ENCODE data around the gene ICAM1.

The ICAM1 gene

GRCh38 chr19:10328558-10329429 lies 57.9 kb downstream of the ICAM1 start:
- DNase-seq: no peak

DNA sequence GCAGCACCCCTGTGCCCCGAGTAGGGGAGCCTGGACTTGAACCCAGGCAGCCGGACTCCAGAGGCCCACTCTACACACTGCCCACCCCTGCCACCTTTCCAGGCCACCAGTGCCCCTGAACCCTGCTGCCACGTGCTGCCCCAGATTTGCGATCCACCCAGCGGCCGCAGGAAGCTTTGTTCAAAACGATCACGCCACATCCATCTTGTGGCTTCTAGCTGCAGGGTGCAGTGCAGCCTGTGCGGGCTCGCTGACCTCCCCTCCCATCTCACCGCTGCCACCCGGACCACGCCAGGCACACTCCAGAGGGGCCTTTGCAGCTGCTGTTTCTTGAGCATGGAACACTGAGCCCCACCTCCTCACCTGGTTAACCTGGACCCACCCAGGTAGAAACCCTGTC lies 58.6 kb downstream of the ICAM1 start:
- no peak for DNase-seq

DNA sequence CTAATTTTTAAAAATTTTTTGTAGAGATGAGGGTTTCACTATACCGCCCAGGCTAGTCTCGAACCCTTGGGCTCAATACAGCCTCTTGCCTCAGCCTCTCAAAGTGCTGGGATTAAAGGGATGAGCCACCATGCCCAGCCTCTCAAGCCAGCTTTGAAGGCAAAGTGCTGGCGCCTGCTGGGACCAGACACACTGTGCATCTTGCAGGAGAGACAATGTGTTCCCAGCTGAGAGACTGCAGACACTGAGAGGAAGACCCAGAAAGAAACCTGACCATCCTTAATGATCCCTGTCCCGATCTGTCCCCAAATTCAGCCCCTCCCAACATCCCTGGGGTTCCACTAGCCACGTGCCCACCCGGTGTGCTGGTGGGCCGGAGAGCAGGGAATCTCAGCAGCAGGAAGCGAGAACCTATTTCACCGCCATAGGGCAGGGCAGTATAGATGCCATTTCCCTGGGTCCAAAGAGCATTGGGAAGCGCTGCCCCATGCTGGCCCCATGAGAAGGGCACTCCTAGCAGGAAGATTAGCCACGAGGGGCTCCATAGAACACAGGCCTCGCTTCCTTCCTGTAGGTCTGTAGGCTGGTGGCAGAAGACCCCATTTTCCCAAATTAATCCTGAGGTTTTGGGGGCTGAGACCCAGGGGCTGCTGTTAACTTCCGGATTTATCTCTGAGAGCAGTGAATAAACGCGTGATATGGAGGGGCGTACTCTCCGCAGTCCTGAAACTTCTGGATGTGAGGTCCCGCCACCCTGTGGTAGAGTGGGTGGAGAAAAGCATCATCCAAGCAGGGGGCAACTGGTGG lies 61.4 kb downstream of the ICAM1 start:
- DNase-seq: no peak

DNA sequence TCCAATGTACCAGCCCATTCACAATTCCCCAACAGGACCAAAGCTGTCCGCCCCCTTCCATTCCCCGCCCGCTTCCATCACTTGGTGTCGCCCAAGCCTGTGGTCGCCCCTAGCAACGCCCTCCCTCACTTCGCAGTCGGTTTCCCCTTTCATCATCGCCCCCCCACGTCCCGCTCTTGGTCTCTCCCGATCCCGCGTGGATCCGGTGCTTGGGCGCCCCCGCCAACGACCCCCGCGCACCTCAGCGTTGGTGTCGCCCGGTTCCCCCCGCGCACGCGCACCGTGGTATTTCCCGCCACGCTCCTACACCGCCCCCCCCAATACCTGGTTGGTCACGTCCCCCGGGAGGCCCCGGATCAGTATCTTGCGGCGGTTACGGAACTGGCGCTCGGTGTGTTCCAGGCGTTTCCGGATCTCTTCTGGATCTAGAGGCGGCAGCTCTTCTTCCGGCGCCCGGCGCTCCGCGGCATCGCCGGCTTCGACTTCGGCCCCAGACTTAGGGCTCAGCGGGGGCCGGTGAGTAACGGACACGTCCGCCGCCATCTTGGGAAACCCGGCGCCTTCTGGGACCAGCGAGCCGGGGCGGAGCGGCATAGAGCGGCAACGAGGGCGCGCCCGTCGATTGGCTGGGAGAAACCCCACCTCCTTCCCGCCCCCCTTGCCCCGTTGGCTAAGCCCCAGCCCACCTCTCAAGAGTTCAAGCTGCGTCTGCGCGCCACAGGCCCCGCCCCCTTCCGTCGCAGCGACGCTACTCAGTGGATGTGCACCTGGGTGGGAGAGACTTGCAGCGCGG lies 62.2 kb downstream of the ICAM1 start, which contains the start of gene RAVER1:
TSS of gene RAVER1 (minus strand) at position 565 of the 793 bp plus-strand sequence. CDS start at position 543, 22 bp downstream.
- peak; percentile 98 to 99 (median 99) for DNase-seq

GRCh38 chr19:10333758-10334587 lies 63.1 kb downstream of the ICAM1 start:
- DNase-seq: no peak

GRCh38 chr19:10334588-10335351 lies 63.9 kb downstream of the ICAM1 start:
- peak; percentile 63 to 79 (median 65) for DNase-seq

DNA sequence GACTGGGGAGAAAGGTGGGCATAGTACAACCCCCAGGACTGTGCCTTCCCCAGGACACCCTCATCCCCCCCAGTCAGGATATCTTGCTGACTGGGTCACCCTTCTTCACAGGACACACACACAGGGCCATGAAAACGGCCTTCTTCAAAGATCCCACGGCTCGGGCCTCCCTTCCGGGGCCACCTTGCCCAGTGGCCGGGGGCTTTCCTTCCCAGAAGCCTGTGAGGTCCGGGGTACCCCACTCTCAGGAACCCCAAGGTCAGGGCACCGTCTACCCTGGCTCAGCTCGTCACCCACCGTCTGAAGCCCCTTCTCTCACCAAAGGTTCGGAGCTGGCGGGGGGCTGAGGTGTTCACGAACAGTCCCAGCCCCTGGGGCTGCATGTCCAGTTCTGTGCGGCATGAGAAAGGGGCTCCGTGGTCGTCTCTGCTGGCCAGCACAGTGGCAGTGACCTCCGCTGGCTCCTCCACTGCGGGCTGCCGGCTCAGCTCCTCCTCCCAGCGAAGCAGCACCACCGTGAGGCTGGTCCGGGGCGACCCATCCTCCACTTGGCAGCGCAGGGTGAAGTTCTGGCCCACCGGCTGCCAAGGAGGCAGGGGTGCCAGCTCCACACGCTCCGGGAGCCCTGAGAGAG lies 64.5 kb downstream of the ICAM1 start:
- DNase-seq: no peak
